Heart left ventricle (tissue), 16 donors: Measurements from ENCODE around the gene USP40. TPM values are rescaled to one million over a fixed set of nuclear protein-coding genes. Genes with fewer than 3 reads are reported as not detected.

Experiments used
- ATAC-seq, 4 donors: fragments of 200-7000 bp; cut with Tn5 transposase; one replicate each; pipeline ENCODE4 v1.9.1; 2020 to 2022; ENCODE audit warnings: moderate library complexity in 4 of 4, mild to moderate bottlenecking in 3 of 4, moderate number of reproducible peaks in 1 of 4
- DNase-seq, 5 donors: peaks; one replicate each; pipeline ENCODE4 v3.0.0-alpha.2; 2020
- H3K27ac ChIP-seq, 12 donors: fragments of 200-600 bp; sonication (generic) in 4 of 12; one replicate each; pipeline versions ENCODE4 v1.5.0 to v1.8.0; 2016 to 2022; ENCODE audit warnings: mild to moderate bottlenecking in 2 of 12
- H3K27me3 ChIP-seq, 9 donors: fragments of 200-600 bp; sonication (generic) in 2 of 9; one replicate each; pipeline versions ENCODE4 v1.5.1 to v1.8.0; 2016 to 2022; ENCODE audit warnings: mild to moderate bottlenecking in 3 of 9
- H3K36me3 ChIP-seq, 9 donors: fragments of 200-600 bp; sonication (generic) in 2 of 9; one replicate each; pipeline versions ENCODE4 v1.5.0 to v1.8.0; 2018 to 2022; ENCODE audit warnings: mild to moderate bottlenecking in 2 of 9
- H3K4me1 ChIP-seq, 12 donors: fragments of 200-600 bp; sonication (generic) in 4 of 12; one replicate each; pipeline versions ENCODE4 v1.5.0 to v1.8.0; 2016 to 2022; ENCODE audit warnings: mild to moderate bottlenecking in 3 of 12
- H3K4me3 ChIP-seq, 12 donors: fragments of 200-600 bp; sonication (generic) in 4 of 12; one replicate each; pipeline versions ENCODE4 v1.5.0 to v1.8.0; 2017 to 2022; ENCODE audit warnings: mild to moderate bottlenecking in 9 of 12, moderate library complexity in 4 of 12
- H3K9me3 ChIP-seq, 12 donors: fragments of 200-600 bp; sonication (generic) in 4 of 12; one replicate each; pipeline versions ENCODE4 v1.5.0 to v1.8.0; 2016 to 2022; ENCODE audit warnings: mild to moderate bottlenecking in 1 of 12
- POLR2A ChIP-seq, 2 donors: fragments of 450-650 bp; IDR thresholded peaks; one replicate each; pipeline ENCODE4 v1.6.1; 2017; ENCODE audit warnings: antibody characterized with exemption in 2 of 2, mild to moderate bottlenecking in 2 of 2, moderate library complexity in 2 of 2
- WGBS, 4 donors: extraction: QIAGEN DNeasy Blood & Tissue Kit in 2 of 4; methylation state at CpG; one replicate each; pipeline versions ENCODE4 v1.1.5 to v1.1.7; 2013 to 2018; 5-methylcytosine and 5-hydroxymethylcytosine counted together
- intact Hi-C, 10 donors: fragments of 100-400 bp; cut with DNase I; formaldehyde crosslinking; loops; one replicate each; pipeline versions ENCODE4 v1.11.1 to v1.14.2; 2022
- polyA plus RNA-seq, 2 donors: library from polyadenylated mRNA; stranded (reverse); fragments of 200-250 nt; gene quantifications; one replicate each; pipeline ENCODE4 v1.2.3, GENCODE V29; 2013
- total RNA-seq, 9 donors: library from RNA; depleted of rRNA in 2 of 9; stranded (reverse); fragments of >200 nt in 2 of 9; fragmentation: NEBNext Ultra II Directional in 3 of 9; extraction: Animal tissue kit (Norgen Biotek cat#: 25700) in 3 of 9; gene quantifications; one replicate each; pipeline versions ENCODE4 v1.1.0 to v1.2.4, GENCODE V29; 2016 to 2023
- TF ChIP-seq, protein P1 (sequence below), 12 donors: fragments of 200-600 bp; sonication (generic) in 4 of 12; IDR thresholded peaks; one replicate each; pipeline versions ENCODE4 v1.5.0 to v1.8.0; 2018 to 2022; ENCODE audit warnings: antibody characterized with exemption in 12 of 12, mild to moderate bottlenecking in 5 of 12
- donor health status: ischemic (EF 13 %, LVEDD 7.1; RV severe dilation, severe dysfunction).
- donor health status: healthy with polysubstance abuse.
- donor health status: DM: no; HTN: yes; CAD: no.
- donor health status: DM: no; HTN: no; CAD: no.
- donor health status: ischemic (EF 25% LVEDD 6.9; RV normal size, moderate dysfunction).
- donor health status: ischemic (EF 25% LVEDD 5.7; RV mildly dilated, moderate dysfunction).
- donor health status: healthy.
- donor health status: DM: yes; HTN: yes; CAD: no.
- donor health status: ischemic (EF 35%, LVEDD 5.7; RV mildly dilated, moderate dysfunction).
- donor health status: nonischemic (EF 11% LVEDD 7.7; RV severe dilation, severe dysfunction).
- donor health status: DM: yes; HTN: yes; CAD: no.
- donor health status: PGD.
- donor health status: ischemic (EF 29% LVEDD 5.4; RV normal size, mild dysfunction).
- donor health status: nonischemic (EF 23%, LVEDD 6.1; RV moderate dilation, normal function).

Gene USP40
- total and polyA plus RNA-seq, 11 donors, result 11.1 to 21.8 (median 18.2) TPM

DNA sequence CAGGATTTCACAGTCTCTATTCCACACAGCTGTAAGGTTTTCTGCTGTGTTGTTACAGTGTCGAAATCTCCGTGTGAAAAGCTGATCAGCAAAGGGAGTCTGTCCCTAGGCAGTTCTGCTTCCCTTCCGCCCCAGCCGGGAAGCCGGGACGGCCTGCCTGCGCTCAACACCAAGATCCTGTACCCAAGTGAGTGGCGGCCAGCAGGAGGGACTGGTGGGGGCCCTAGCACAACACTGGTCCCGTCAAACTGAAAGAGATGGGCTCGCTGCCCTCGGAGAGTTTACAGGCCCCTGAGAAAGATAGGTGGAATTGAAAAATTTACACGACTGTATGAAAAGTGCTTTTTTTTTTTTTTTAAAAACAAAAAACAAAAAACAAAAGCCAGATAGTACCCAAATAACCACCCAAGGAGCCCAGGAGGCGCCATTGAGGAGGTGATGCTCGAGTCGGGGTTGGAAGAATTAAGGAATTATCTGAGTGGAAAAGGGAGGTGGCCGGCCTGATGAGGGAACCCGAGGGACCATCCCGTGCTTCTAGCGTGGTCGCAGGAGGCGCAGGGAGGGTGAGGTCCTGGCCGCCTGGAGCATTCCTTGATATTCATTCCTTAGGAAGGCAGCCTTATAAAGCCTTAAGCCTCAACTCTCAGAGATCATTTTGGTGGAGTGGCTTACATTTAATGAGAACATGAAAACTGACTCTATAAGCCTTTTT lies 115.6 kb downstream of the USP40 start:
- H3K9me3 ChIP-seq, result no peaks in the 10 kb centered on the region
- H3K4me3 ChIP-seq, result no peak overlapping the region
- peaks cover 7 to 100% (median 99%) of the 10 kb centered on the region in 9 donors for H3K36me3 ChIP-seq
- 92 to 94% (median 93%) methylated on average over 22 of the region's 22 CpGs for WGBS, 4 donors
- H3K4me1 ChIP-seq, result peaks cover 0 to 5% (median 0%) of the 10 kb centered on the region in 12 donors
- DNase-seq (no peak), ATAC-seq (no peak)
- no peak overlapping the region for H3K27ac ChIP-seq
- no peak for TF ChIP-seq POLR2A (IDR thresholded peaks at IDR 0.05)
- TF ChIP-seq, protein P1, sequence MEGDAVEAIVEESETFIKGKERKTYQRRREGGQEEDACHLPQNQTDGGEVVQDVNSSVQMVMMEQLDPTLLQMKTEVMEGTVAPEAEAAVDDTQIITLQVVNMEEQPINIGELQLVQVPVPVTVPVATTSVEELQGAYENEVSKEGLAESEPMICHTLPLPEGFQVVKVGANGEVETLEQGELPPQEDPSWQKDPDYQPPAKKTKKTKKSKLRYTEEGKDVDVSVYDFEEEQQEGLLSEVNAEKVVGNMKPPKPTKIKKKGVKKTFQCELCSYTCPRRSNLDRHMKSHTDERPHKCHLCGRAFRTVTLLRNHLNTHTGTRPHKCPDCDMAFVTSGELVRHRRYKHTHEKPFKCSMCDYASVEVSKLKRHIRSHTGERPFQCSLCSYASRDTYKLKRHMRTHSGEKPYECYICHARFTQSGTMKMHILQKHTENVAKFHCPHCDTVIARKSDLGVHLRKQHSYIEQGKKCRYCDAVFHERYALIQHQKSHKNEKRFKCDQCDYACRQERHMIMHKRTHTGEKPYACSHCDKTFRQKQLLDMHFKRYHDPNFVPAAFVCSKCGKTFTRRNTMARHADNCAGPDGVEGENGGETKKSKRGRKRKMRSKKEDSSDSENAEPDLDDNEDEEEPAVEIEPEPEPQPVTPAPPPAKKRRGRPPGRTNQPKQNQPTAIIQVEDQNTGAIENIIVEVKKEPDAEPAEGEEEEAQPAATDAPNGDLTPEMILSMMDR (IDR thresholded peaks at IDR 0.05), result no peak
- H3K27me3 ChIP-seq, result no peaks in the 10 kb centered on the region
- intact Hi-C loops, result no loop called here

DNA sequence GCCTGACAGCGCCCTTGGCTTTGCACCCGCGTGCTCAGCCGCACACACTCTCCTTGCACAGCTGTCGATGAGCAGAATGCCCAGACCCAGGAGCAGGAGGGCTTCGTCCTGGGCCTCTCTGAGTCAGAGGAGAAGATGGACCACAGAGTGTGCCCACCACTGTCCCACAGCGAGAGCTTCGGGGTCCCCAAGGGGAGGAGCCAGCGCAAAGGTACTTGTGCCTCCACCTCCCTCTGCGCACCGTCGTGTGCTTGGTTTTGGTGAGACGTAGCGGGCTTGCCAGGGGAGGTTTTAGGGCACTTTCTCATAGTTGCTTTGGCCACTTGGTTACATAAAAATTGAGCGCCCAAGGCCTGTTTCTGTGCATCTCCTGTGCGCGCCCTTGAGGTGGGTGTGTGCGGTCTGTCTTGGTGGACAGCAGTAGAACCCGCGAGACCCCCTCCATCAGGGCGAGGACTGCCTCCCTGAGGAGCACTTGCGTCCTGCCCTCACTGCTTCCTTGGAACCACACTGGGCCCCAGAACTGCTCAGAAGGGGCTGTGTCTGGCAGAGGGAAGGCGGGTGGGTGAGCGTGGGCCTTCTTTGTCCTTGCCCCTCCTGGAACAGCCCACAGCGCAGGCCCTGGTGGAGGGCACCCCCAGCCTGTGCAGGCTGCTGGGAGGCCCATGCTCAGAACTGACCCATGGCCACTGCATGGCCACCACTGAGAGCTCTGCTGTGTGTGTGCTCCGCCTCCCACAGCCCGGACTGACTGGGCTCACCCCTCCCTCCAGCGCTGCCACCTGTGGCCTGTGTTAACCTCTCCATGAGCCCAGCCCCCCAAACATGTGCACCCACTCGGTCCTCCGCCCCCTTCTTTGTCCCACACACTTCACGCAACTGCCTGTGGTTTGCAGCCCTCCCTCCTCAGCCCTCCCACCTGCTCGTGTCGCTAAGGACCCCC lies 116.4 kb downstream of the USP40 start:
- 91 to 95% (median 92%) methylated on average over 29 to 33 of the region's 33 CpGs for WGBS, 4 donors
- DNase-seq, result no peak
- intact Hi-C loops, result loop anchor here in 6 of 10 donors (5.0 to 10.0 kb wide), 4 partner anchors 98 to 265 kb away; partner anchors contain the start of genes DGKD (in 1 of the 6), UGT1A4 (in 1 of the 6) and UGT1A5 (in 1 of the 6)

DNA sequence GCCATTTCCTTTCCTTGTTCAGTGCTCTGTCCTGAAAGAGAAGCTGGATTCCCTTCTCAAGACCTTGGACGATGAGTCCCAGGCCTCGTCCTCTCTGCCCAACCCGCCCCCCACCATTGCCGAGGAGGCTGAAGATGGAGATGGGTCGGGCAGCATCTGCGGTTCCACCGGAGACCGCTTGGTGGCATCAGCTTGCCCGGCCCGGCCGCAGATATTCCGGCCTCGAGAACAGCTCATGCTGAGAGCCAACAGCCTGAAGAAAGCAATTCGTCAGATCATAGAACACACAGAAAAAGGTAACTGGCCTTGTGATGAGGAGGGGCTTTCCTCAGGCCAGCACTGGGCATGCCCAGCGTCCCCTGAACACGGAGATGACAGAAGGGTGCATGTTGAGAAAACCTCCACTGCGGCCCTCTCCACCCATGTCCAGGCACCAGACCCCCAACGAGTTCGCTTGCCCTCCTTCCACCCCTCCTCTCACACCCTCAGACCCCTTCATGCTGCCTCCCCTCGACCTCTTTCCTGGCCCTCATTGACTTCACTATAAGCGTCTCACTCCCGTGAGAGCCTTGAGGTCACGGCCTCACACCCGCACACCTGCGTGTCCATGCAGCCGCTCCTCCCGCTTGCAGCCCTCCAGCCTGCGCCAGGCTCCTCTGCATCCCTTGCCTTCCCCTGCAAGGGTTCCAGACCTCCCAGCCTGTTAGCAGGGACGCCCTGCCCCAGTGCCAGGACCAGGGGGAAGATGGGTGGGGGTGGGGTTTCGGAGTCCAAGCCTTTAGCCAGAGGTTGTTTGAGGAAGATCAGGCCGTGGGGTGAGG lies 117.3 kb downstream of the USP40 start:
- H3K4me1 ChIP-seq, result peaks cover 0 to 5% (median 0%) of the 10 kb centered on the region in 12 donors
- H3K27me3 ChIP-seq, result no peaks in the 10 kb centered on the region
- H3K36me3 ChIP-seq, result peaks cover 7 to 100% (median 96%) of the 10 kb centered on the region in 9 donors
- ATAC-seq, result peak in 2 of 4 donors; percentile 11 to 36
- no peaks in the 10 kb centered on the region for H3K9me3 ChIP-seq
- DNase-seq, result no peak
- H3K4me3 ChIP-seq, result no peak overlapping the region
- intact Hi-C loops, result loop anchor here in 6 of 10 donors (5.0 to 10.0 kb wide), 4 partner anchors 97 to 266 kb away; partner anchors contain the start of genes DGKD (in 1 of the 6), UGT1A4 (in 1 of the 6) and UGT1A5 (in 1 of the 6)
- WGBS, 4 donors, result 67 to 71% (median 69%) methylated on average over 30 to 31 of the region's 31 CpGs
- TF ChIP-seq POLR2A (IDR thresholded peaks at IDR 0.05), result no peak
- TF ChIP-seq, protein P1 (IDR thresholded peaks at IDR 0.05), result peak; percentile 27 to 66 (median 49)
- no peak overlapping the region for H3K27ac ChIP-seq

More for the DNA sequence above, 116.4 kb downstream of the USP40 start:
- no peak overlapping the region for H3K27ac ChIP-seq
- no peaks in the 10 kb centered on the region for H3K27me3 ChIP-seq
- ATAC-seq, result peak in 2 of 4 donors; percentile 3 to 4
- H3K4me3 ChIP-seq, result no peak overlapping the region
- peaks cover 7 to 100% (median 98%) of the 10 kb centered on the region in 9 donors for H3K36me3 ChIP-seq
- no peaks in the 10 kb centered on the region for H3K9me3 ChIP-seq
- H3K4me1 ChIP-seq, result peaks cover 0 to 5% (median 0%) of the 10 kb centered on the region in 12 donors
- no peak for TF ChIP-seq POLR2A (IDR thresholded peaks at IDR 0.05)
- TF ChIP-seq, protein P1 (IDR thresholded peaks at IDR 0.05), result no peak
